H1 (cell line): Measurements from ENCODE around the gene RPL19. TPM values are rescaled to one million over a fixed set of nuclear protein-coding genes. Genes with fewer than 3 reads are reported as not detected.

Experiments
- polyA plus RNA-seq, 7 experiments: library from polyadenylated mRNA; depleted of rRNA in 3 of 7; stranded (reverse) in 5 of 7; unstranded in 2 of 7; fragments of >200 nt in 5 of 7; fragments of 200-250 nt in 2 of 7; gene quantifications; 1 replicate in 5 of 7; 2 replicates in 1 of 7; 4 replicates in 1 of 7; pipeline versions ENCODE4 v1.2.1 to v1.2.3, GENCODE V29; 2011 to 2013; ENCODE audit warnings: missing spikeins in 2 of 7, mixed read lengths in 2 of 7
- total RNA-seq: library from RNA; stranded (reverse); fragmentation: NEBNext Ultra II Directional; extraction: Animal tissue kit (Norgen Biotek cat#: 25700); gene quantifications from 2 replicates; pipeline ENCODE4 v1.2.1, GENCODE V29; 2021
- TF ChIP-seq, protein P1 (sequence below): fragments of 300-600 bp; sonication (generic); IDR thresholded peaks from 2 replicates; pipeline ENCODE4 v1.7.1; 2012; ENCODE audit warnings: low read length, moderate library complexity, mild to moderate bottlenecking, inconsistent platforms; ENCODE audit not compliant: insufficient replicate concordance

Gene RPL19
- total and polyA plus RNA-seq, 2 of the 8 experiments (the other 6 are each of a cell fraction or from before 2014, with no cell fraction given): 2,108 to 2,182 TPM

DNA sequence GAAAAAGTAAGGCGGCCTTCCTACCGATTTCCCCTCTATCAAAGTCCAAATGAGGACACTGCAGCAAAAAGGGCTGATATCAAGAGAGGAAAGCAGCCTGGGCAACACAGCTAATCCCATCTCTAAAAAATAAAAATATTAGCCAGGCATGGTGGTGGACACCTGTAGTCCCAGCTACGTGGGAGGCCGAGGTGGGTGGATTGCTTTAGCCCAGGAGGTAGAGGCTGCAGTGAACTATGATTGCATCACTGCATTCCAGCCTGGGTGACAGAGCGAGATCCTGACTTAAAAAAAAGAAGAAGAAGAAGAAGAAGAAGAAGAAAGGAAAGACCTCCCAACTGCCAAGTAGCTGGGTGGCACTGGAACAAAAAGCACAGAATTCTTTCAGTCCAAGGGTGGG, 17.0 kb upstream of the RPL19 start (continued):
- TF ChIP-seq, protein P1, sequence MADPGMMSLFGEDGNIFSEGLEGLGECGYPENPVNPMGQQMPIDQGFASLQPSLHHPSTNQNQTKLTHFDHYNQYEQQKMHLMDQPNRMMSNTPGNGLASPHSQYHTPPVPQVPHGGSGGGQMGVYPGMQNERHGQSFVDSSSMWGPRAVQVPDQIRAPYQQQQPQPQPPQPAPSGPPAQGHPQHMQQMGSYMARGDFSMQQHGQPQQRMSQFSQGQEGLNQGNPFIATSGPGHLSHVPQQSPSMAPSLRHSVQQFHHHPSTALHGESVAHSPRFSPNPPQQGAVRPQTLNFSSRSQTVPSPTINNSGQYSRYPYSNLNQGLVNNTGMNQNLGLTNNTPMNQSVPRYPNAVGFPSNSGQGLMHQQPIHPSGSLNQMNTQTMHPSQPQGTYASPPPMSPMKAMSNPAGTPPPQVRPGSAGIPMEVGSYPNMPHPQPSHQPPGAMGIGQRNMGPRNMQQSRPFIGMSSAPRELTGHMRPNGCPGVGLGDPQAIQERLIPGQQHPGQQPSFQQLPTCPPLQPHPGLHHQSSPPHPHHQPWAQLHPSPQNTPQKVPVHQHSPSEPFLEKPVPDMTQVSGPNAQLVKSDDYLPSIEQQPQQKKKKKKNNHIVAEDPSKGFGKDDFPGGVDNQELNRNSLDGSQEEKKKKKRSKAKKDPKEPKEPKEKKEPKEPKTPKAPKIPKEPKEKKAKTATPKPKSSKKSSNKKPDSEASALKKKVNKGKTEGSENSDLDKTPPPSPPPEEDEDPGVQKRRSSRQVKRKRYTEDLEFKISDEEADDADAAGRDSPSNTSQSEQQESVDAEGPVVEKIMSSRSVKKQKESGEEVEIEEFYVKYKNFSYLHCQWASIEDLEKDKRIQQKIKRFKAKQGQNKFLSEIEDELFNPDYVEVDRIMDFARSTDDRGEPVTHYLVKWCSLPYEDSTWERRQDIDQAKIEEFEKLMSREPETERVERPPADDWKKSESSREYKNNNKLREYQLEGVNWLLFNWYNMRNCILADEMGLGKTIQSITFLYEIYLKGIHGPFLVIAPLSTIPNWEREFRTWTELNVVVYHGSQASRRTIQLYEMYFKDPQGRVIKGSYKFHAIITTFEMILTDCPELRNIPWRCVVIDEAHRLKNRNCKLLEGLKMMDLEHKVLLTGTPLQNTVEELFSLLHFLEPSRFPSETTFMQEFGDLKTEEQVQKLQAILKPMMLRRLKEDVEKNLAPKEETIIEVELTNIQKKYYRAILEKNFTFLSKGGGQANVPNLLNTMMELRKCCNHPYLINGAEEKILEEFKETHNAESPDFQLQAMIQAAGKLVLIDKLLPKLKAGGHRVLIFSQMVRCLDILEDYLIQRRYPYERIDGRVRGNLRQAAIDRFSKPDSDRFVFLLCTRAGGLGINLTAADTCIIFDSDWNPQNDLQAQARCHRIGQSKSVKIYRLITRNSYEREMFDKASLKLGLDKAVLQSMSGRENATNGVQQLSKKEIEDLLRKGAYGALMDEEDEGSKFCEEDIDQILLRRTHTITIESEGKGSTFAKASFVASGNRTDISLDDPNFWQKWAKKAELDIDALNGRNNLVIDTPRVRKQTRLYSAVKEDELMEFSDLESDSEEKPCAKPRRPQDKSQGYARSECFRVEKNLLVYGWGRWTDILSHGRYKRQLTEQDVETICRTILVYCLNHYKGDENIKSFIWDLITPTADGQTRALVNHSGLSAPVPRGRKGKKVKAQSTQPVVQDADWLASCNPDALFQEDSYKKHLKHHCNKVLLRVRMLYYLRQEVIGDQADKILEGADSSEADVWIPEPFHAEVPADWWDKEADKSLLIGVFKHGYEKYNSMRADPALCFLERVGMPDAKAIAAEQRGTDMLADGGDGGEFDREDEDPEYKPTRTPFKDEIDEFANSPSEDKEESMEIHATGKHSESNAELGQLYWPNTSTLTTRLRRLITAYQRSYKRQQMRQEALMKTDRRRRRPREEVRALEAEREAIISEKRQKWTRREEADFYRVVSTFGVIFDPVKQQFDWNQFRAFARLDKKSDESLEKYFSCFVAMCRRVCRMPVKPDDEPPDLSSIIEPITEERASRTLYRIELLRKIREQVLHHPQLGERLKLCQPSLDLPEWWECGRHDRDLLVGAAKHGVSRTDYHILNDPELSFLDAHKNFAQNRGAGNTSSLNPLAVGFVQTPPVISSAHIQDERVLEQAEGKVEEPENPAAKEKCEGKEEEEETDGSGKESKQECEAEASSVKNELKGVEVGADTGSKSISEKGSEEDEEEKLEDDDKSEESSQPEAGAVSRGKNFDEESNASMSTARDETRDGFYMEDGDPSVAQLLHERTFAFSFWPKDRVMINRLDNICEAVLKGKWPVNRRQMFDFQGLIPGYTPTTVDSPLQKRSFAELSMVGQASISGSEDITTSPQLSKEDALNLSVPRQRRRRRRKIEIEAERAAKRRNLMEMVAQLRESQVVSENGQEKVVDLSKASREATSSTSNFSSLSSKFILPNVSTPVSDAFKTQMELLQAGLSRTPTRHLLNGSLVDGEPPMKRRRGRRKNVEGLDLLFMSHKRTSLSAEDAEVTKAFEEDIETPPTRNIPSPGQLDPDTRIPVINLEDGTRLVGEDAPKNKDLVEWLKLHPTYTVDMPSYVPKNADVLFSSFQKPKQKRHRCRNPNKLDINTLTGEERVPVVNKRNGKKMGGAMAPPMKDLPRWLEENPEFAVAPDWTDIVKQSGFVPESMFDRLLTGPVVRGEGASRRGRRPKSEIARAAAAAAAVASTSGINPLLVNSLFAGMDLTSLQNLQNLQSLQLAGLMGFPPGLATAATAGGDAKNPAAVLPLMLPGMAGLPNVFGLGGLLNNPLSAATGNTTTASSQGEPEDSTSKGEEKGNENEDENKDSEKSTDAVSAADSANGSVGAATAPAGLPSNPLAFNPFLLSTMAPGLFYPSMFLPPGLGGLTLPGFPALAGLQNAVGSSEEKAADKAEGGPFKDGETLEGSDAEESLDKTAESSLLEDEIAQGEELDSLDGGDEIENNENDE: no peak
